ENCODE measurements around the gene VAV3.

The VAV3 gene

GRCh38 chr1:107692580-107693345 is 272.2 kb downstream of the VAV3 start:
- Histone ChIP-seq H2AFZ (ENCODE audit: low read depth, low read length) (no peak overlapping the region), H3K4me3 (ENCODE audit: insufficient read depth in 1 of 2, low read depth in 1 of 2, low read length in 2 of 2) (no peak overlapping the region), H3K4ac (ENCODE audit: low read depth in 1 of 2, low read length in 2 of 2) (no peak overlapping the region), H3K9ac (ENCODE audit: low read length) (no peak overlapping the region), H2AK5ac (ENCODE audit: low read length, severe bottlenecking) (no peak overlapping the region), H3K4me1 (ENCODE audit: control insufficient read depth, insufficient read depth, low read depth, low read length) (no peaks in the 10 kb centered on the region), H3K79me1 (replicated peaks; ENCODE audit: low read length, poor library complexity, severe bottlenecking) (no peaks in the 10 kb centered on the region), H3K18ac (ENCODE audit: low read depth in 1 of 2, low read length in 2 of 2) (no peak overlapping the region), H2BK5ac (ENCODE audit: low read depth, low read length, poor library complexity, severe bottlenecking) (no peak overlapping the region), H3K27me3 (ENCODE audit: control insufficient read depth in 1 of 2, insufficient read depth in 1 of 2, low read length in 2 of 2) (no peaks in the 10 kb centered on the region), H3K14ac (ENCODE audit: low read length in 2 of 2) (no peak overlapping the region), H3K4me2 (ENCODE audit: low read length, poor library complexity, severe bottlenecking) (no peak overlapping the region), H4K8ac (ENCODE audit: low read length) (no peak overlapping the region), H2BK12ac (ENCODE audit: low read length in 2 of 2) (no peak overlapping the region), H2BK15ac (ENCODE audit: low read depth, poor library complexity, severe bottlenecking) (no peak overlapping the region), H3K36me3 (ENCODE audit: control insufficient read depth in 1 of 2, insufficient read depth in 2 of 2, low read depth in 1 of 2, low read length in 2 of 2) (no peaks in the 10 kb centered on the region), H3K9me3 (ENCODE audit: control insufficient read depth, low read length) (no peaks in the 10 kb centered on the region), H3K27ac (ENCODE audit: low read length, poor library complexity, severe bottlenecking) (no peak overlapping the region), H3K23ac (ENCODE audit: low read length in 2 of 2) (no peak overlapping the region), H4K91ac (ENCODE audit: low read length) (no peak overlapping the region), H2BK120ac (ENCODE audit: low read depth, low read length) (no peak overlapping the region)
- 63% methylated on average over 8 of the region's 8 CpGs for WGBS
- no peak for DNase-seq

- Histone ChIP-seq H3K18ac (ENCODE audit: low read depth in 1 of 2, low read length in 2 of 2) (no peak overlapping the region), H3K23ac (ENCODE audit: low read length in 2 of 2) (no peak overlapping the region), H3K36me3 (ENCODE audit: control insufficient read depth in 1 of 2, insufficient read depth in 2 of 2, low read depth in 1 of 2, low read length in 2 of 2) (no peaks in the 10 kb centered on the region), H3K4ac (ENCODE audit: low read depth in 1 of 2, low read length in 2 of 2) (no peak overlapping the region), H2BK5ac (ENCODE audit: low read depth, low read length, poor library complexity, severe bottlenecking) (no peak overlapping the region), H2BK12ac (ENCODE audit: low read length in 2 of 2) (no peak overlapping the region), H2AFZ (ENCODE audit: low read depth, low read length) (no peak overlapping the region), H3K14ac (ENCODE audit: low read length in 2 of 2) (no peak overlapping the region), H3K27me3 (ENCODE audit: control insufficient read depth in 1 of 2, insufficient read depth in 1 of 2, low read length in 2 of 2) (no peaks in the 10 kb centered on the region), H3K9me3 (ENCODE audit: control insufficient read depth, low read length) (no peaks in the 10 kb centered on the region), H3K79me1 (replicated peaks; ENCODE audit: low read length, poor library complexity, severe bottlenecking) (no peaks in the 10 kb centered on the region), H2AK5ac (ENCODE audit: low read length, severe bottlenecking) (no peak overlapping the region), H3K4me2 (ENCODE audit: low read length, poor library complexity, severe bottlenecking) (no peak overlapping the region), H2BK15ac (ENCODE audit: low read depth, poor library complexity, severe bottlenecking) (no peak overlapping the region), H3K4me3 (ENCODE audit: insufficient read depth in 1 of 2, low read depth in 1 of 2, low read length in 2 of 2) (no peak overlapping the region), H2BK120ac (ENCODE audit: low read depth, low read length) (no peak overlapping the region), H3K4me1 (ENCODE audit: control insufficient read depth, insufficient read depth, low read depth, low read length) (no peaks in the 10 kb centered on the region), H4K8ac (ENCODE audit: low read length) (no peak overlapping the region), H4K91ac (ENCODE audit: low read length) (no peak overlapping the region), H3K9ac (ENCODE audit: low read length) (no peak overlapping the region), H3K27ac (ENCODE audit: low read length, poor library complexity, severe bottlenecking) (no peak overlapping the region)
- DNase-seq: no peak
Observed at GRCh38 chr1:107691540-107691939, 273.4 kb downstream of the VAV3 start.

GRCh38 chr1:107690491-107690890 is 274.5 kb downstream of the VAV3 start:
- Histone ChIP-seq H3K36me3 (ENCODE audit: control insufficient read depth in 1 of 2, insufficient read depth in 2 of 2, low read depth in 1 of 2, low read length in 2 of 2) (no peaks in the 10 kb centered on the region), H3K79me1 (replicated peaks; ENCODE audit: low read length, poor library complexity, severe bottlenecking) (no peaks in the 10 kb centered on the region), H3K27me3 (ENCODE audit: control insufficient read depth in 1 of 2, insufficient read depth in 1 of 2, low read length in 2 of 2) (no peaks in the 10 kb centered on the region), H3K4me1 (ENCODE audit: control insufficient read depth, insufficient read depth, low read depth, low read length) (no peaks in the 10 kb centered on the region), H3K14ac (ENCODE audit: low read length in 2 of 2) (no peak overlapping the region), H3K4ac (ENCODE audit: low read depth in 1 of 2, low read length in 2 of 2) (no peak overlapping the region), H2AFZ (ENCODE audit: low read depth, low read length) (no peak overlapping the region), H4K91ac (ENCODE audit: low read length) (no peak overlapping the region), H3K9ac (ENCODE audit: low read length) (no peak overlapping the region), H3K27ac (ENCODE audit: low read length, poor library complexity, severe bottlenecking) (no peak overlapping the region), H3K18ac (ENCODE audit: low read depth in 1 of 2, low read length in 2 of 2) (no peak overlapping the region), H2BK5ac (ENCODE audit: low read depth, low read length, poor library complexity, severe bottlenecking) (no peak overlapping the region), H2BK15ac (ENCODE audit: low read depth, poor library complexity, severe bottlenecking) (no peak overlapping the region), H3K9me3 (ENCODE audit: control insufficient read depth, low read length) (no peaks in the 10 kb centered on the region), H4K8ac (ENCODE audit: low read length) (no peak overlapping the region), H3K4me3 (ENCODE audit: insufficient read depth in 1 of 2, low read depth in 1 of 2, low read length in 2 of 2) (no peak overlapping the region), H2BK120ac (ENCODE audit: low read depth, low read length) (no peak overlapping the region), H2BK12ac (ENCODE audit: low read length in 2 of 2) (no peak overlapping the region), H2AK5ac (ENCODE audit: low read length, severe bottlenecking) (no peak overlapping the region), H3K23ac (ENCODE audit: low read length in 2 of 2) (no peak overlapping the region), H3K4me2 (ENCODE audit: low read length, poor library complexity, severe bottlenecking) (no peak overlapping the region)
- no peak for DNase-seq
- 85% methylated on average over 2 of the region's 2 CpGs for WGBS

GRCh38 chr1:107689733-107690132 is 275.2 kb downstream of the VAV3 start:
- Histone ChIP-seq H3K4me3 (ENCODE audit: insufficient read depth in 1 of 2, low read depth in 1 of 2, low read length in 2 of 2) (no peak overlapping the region), H3K23ac (ENCODE audit: low read length in 2 of 2) (no peak overlapping the region), H3K27ac (ENCODE audit: low read length, poor library complexity, severe bottlenecking) (no peak overlapping the region), H3K4me2 (ENCODE audit: low read length, poor library complexity, severe bottlenecking) (no peak overlapping the region), H2AK5ac (ENCODE audit: low read length, severe bottlenecking) (no peak overlapping the region), H3K79me1 (replicated peaks; ENCODE audit: low read length, poor library complexity, severe bottlenecking) (no peaks in the 10 kb centered on the region), H3K18ac (ENCODE audit: low read depth in 1 of 2, low read length in 2 of 2) (no peak overlapping the region), H3K4me1 (ENCODE audit: control insufficient read depth, insufficient read depth, low read depth, low read length) (no peaks in the 10 kb centered on the region), H3K9ac (ENCODE audit: low read length) (no peak overlapping the region), H3K4ac (ENCODE audit: low read depth in 1 of 2, low read length in 2 of 2) (no peak overlapping the region), H3K27me3 (ENCODE audit: control insufficient read depth in 1 of 2, insufficient read depth in 1 of 2, low read length in 2 of 2) (no peaks in the 10 kb centered on the region), H2BK5ac (ENCODE audit: low read depth, low read length, poor library complexity, severe bottlenecking) (no peak overlapping the region), H2BK120ac (ENCODE audit: low read depth, low read length) (no peak overlapping the region), H3K9me3 (ENCODE audit: control insufficient read depth, low read length) (no peaks in the 10 kb centered on the region), H3K36me3 (ENCODE audit: control insufficient read depth in 1 of 2, insufficient read depth in 2 of 2, low read depth in 1 of 2, low read length in 2 of 2) (no peaks in the 10 kb centered on the region), H2BK12ac (ENCODE audit: low read length in 2 of 2) (no peak overlapping the region), H4K91ac (ENCODE audit: low read length) (no peak overlapping the region), H2AFZ (ENCODE audit: low read depth, low read length) (no peak overlapping the region), H4K8ac (ENCODE audit: low read length) (no peak overlapping the region), H3K14ac (ENCODE audit: low read length in 2 of 2) (no peak overlapping the region), H2BK15ac (ENCODE audit: low read depth, poor library complexity, severe bottlenecking) (no peak overlapping the region)
- no peak for DNase-seq
- WGBS: 20% methylated on average over 1 of the region's 4 CpGs

Measured in mesenchymal stem cell (in vitro differentiated cells and primary cell).